ENCODE measurements around the gene CFAP210. TPM values are rescaled to one million over a fixed set of nuclear protein-coding genes. Genes with fewer than 3 reads are reported as not detected.
"Not testable (repeated sequence)": the region's sequence is repeated elsewhere in the genome, so short reads cannot be mapped to it uniquely, and the experiment has no call there.

CFAP210 gene
- total RNA-seq, 1 donor from 2014 or later = not detected

- intact Hi-C loops (cut with micrococcal nuclease) = no loop called here
Measured at GRCh38 chr2:169636440-169637097, 57.6 kb downstream of the CFAP210 start.

GRCh38 chr2:169625781-169626180 lies 68.4 kb downstream of the CFAP210 start:
- intact Hi-C loops (cut with micrococcal nuclease) = no loop called here

DNA sequence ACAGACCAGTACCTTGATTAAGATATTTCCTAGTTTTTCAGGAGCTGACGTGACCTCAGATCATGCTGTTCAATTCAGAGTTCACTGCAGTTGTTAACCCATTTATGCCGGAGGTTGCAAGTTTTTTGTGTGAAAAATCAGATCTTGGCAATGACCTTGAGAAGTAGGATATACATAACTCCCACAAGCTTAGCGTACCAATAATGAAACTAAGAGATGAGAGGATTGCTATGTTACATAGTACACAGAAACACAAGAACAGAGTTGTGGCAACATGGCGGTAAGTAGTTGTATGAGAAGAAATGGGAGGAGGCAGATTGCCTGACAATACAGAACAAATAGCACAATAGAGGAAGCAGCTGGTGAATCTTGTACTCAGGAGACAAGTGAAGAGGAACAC lies 71.0 kb downstream of the CFAP210 start:
- intact Hi-C loops (cut with micrococcal nuclease) = no loop called here

- intact Hi-C loops (cut with micrococcal nuclease) = no loop called here
Measured at GRCh38 chr2:169620509-169620908, 73.7 kb downstream of the CFAP210 start.

GRCh38 chr2:169619946-169620345 lies 74.3 kb downstream of the CFAP210 start:
- intact Hi-C loops (cut with micrococcal nuclease) = no loop called here

- intact Hi-C loops (cut with micrococcal nuclease) = not testable (repeated sequence)
Measured at GRCh38 chr2:169615982-169616381, 78.2 kb downstream of the CFAP210 start.

- intact Hi-C loops (cut with micrococcal nuclease) = no loop called here
Measured at GRCh38 chr2:169613876-169614275, 80.3 kb downstream of the CFAP210 start.

DNA sequence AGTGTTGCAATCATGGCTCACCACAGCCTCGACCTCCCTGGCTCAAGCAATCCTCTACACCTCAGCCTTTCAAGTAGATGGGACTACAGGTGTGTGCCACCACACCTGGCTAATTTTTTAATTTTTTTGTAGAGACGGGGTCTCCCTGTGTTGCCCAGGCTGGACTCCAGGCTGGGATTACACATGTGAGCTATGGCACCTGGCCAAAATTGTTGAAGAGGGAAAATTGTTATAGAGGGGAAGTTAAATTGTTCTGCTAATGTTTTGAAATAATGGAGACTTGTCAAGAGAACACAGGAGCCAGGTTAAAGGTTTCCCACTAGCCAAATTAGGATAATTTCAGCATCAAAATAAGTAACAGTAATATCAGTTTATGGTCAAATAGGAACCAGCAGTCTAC lies 84.9 kb downstream of the CFAP210 start:
- intact Hi-C loops (cut with micrococcal nuclease) = no loop called here

DNA sequence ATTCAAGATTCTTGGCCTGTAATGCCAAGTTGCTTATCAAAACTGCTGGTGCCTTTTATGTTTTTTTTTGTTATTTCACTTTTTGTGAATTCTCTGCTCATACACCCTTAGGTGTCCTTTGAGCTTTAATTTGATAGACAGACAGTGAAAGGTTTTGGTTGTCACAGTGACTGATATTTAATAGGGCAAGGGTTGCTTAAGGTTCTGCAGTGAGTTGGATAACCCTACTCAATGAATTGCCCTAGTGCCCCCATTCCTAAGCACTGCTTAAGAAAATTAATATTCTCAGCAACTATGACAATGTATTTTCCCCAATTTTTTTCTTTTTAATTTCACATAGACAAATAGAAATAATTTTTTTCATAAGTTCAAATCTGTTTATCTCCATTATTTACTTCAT lies 94.6 kb downstream of the CFAP210 start:
- intact Hi-C loops (cut with micrococcal nuclease) = no loop called here

- intact Hi-C loops (cut with micrococcal nuclease) = no loop called here
Measured at GRCh38 chr2:169598982-169599381, 95.2 kb downstream of the CFAP210 start.

- intact Hi-C loops (cut with micrococcal nuclease) = not testable (repeated sequence)
Measured at GRCh38 chr2:169596546-169596945, 97.7 kb downstream of the CFAP210 start.

Other genes with a start within 250 kb of the CFAP210 start
- gene BBS5, start 214.9 kb downstream of the CFAP210 start, total RNA-seq = 1.5 and 1.8 TPM in 2 replicates
- gene KLHL41, start 184.7 kb downstream of the CFAP210 start, total RNA-seq = not detected in 2 replicates
- gene FASTKD1, start 120.5 kb downstream of the CFAP210 start, total RNA-seq = 44.5 and 48.4 TPM in 2 replicates
- 51.9 and 55.0 TPM in 2 replicates for gene PPIG, start 110.1 kb downstream of the CFAP210 start, total RNA-seq
- 2.4 and 3.1 TPM in 2 replicates for gene PHOSPHO2, start 64 bp upstream of the CFAP210 start, total RNA-seq
- 3.4 and 4.5 TPM in 2 replicates for gene KLHL23, start 39.4 kb upstream of the CFAP210 start, total RNA-seq
- gene SSB, start 104.5 kb upstream of the CFAP210 start, total RNA-seq = 98.9 and 105 TPM in 2 replicates
- 58.0 and 60.9 TPM in 2 replicates for gene METTL5, start 130.5 kb upstream of the CFAP210 start, total RNA-seq
- 26.7 and 29.7 TPM in 2 replicates for gene UBR3, start 133.0 kb upstream of the CFAP210 start, total RNA-seq

All from T-helper 2 cell treated with Interferon-gamma antibody and Interleukin-4, amounts not matched to agents 100 ng/mL and 5 ng/mL, for 36 hours (primary cell).